ENCODE results near the gene CHST11. TPM values are rescaled to one million over a fixed set of nuclear protein-coding genes. Genes with fewer than 3 reads are reported as not detected.

CHST11 gene
- total RNA-seq, 1 experiment from 2014 or later = 0.25 TPM

- no peak overlapping the region for H3K4me3 Mint-ChIP-seq (ENCODE audit: unreplicated experiment)
- no peak for DNase-seq
- no peak overlapping the region for H3K27ac Mint-ChIP-seq (ENCODE audit: unreplicated experiment)
- H3K4me3 ChIP-seq (ENCODE audit: low read depth, low read length) = no peak overlapping the region
- CTCF ChIA-PET = no interaction called here
- no peaks in the 10 kb centered on the region for H3K4me1 ChIP-seq
- H3K9me3 ChIP-seq = no peaks in the 10 kb centered on the region
- no peaks in the 10 kb centered on the region for H3K36me3 ChIP-seq (ENCODE audit: control insufficient read depth, insufficient read depth, low read length)
- H3K4me1 Mint-ChIP-seq (ENCODE audit: low read depth, unreplicated experiment) = no peaks in the 10 kb centered on the region
- TF ChIP-seq, protein P1, sequence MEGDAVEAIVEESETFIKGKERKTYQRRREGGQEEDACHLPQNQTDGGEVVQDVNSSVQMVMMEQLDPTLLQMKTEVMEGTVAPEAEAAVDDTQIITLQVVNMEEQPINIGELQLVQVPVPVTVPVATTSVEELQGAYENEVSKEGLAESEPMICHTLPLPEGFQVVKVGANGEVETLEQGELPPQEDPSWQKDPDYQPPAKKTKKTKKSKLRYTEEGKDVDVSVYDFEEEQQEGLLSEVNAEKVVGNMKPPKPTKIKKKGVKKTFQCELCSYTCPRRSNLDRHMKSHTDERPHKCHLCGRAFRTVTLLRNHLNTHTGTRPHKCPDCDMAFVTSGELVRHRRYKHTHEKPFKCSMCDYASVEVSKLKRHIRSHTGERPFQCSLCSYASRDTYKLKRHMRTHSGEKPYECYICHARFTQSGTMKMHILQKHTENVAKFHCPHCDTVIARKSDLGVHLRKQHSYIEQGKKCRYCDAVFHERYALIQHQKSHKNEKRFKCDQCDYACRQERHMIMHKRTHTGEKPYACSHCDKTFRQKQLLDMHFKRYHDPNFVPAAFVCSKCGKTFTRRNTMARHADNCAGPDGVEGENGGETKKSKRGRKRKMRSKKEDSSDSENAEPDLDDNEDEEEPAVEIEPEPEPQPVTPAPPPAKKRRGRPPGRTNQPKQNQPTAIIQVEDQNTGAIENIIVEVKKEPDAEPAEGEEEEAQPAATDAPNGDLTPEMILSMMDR (IDR thresholded peaks at IDR 0.05; ENCODE audit: insufficient read depth in 1 of 2, low read depth in 1 of 2, low read length in 1 of 2, severe bottlenecking in 1 of 2, unreplicated experiment in 1 of 2) = no peak
- no peaks in the 10 kb centered on the region for H3K27me3 ChIP-seq (replicated peaks; ENCODE audit: control insufficient read depth, insufficient read depth, low read length)
- no peaks in the 10 kb centered on the region for H3K36me3 Mint-ChIP-seq (ENCODE audit: insufficient read depth, unreplicated experiment)
- intact Hi-C loops (cut with micrococcal nuclease; ENCODE audit: unreplicated experiment) = loop anchor here (10.0 kb wide), 1 partner anchor 136 kb away; no protein-coding TSS in a partner anchor
- no TSS peak for BruUV-seq (replicated peaks)
- POLR2A ChIA-PET = no interaction called here
- peaks cover 5% of the 10 kb centered on the region for H3K27me3 Mint-ChIP-seq (ENCODE audit: insufficient read depth, unreplicated experiment)
- H3K9me3 Mint-ChIP-seq (ENCODE audit: unreplicated experiment) = no peaks in the 10 kb centered on the region
Observed at GRCh38 chr12:104738776-104739642, 282.3 kb downstream of the CHST11 start.

DNA sequence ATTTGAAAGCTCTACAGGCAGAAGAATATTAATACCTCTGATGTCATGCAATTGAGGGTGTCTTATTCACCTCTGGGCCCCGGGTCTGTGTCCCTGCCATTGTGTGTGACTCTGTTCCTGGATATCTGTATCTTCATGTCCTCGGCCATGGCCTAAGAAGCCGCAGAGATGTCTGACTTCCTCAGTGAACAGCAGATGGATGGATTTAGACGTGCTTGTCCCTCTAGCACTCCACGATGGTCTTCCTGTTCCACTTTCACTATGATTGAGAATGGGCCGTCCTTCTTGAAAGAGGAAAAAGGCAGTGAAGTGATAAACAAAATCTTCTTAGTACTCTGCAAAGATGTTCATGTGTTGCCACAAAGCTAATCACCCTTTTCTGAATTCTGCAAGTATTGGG is 283.9 kb downstream of the CHST11 start:
- Mint-ChIP-seq H3K4me1 (ENCODE audit: low read depth, unreplicated experiment) (no peaks in the 10 kb centered on the region), H3K27ac (ENCODE audit: unreplicated experiment) (no peak overlapping the region), H3K4me3 (ENCODE audit: unreplicated experiment) (no peak overlapping the region), H3K36me3 (ENCODE audit: insufficient read depth, unreplicated experiment) (no peaks in the 10 kb centered on the region), H3K27me3 (ENCODE audit: insufficient read depth, unreplicated experiment) (peaks cover 3% of the 10 kb centered on the region), H3K9me3 (ENCODE audit: unreplicated experiment) (no peaks in the 10 kb centered on the region)
- Histone ChIP-seq H3K27me3 (replicated peaks; ENCODE audit: control insufficient read depth, insufficient read depth, low read length) (no peaks in the 10 kb centered on the region), H3K9me3 (no peaks in the 10 kb centered on the region), H3K4me3 (ENCODE audit: low read depth, low read length) (no peak overlapping the region), H3K36me3 (ENCODE audit: control insufficient read depth, insufficient read depth, low read length) (no peaks in the 10 kb centered on the region), H3K4me1 (no peaks in the 10 kb centered on the region)
- intact Hi-C loops (cut with micrococcal nuclease; ENCODE audit: unreplicated experiment) = no loop called here
- CTCF ChIA-PET = no interaction called here
- BruUV-seq (replicated peaks) = no TSS peak
- POLR2A ChIA-PET = no interaction called here
- no peak for DNase-seq
- TF ChIP-seq, protein P1 (IDR thresholded peaks at IDR 0.05; ENCODE audit: insufficient read depth in 1 of 2, low read depth in 1 of 2, low read length in 1 of 2, severe bottlenecking in 1 of 2, unreplicated experiment in 1 of 2) = no peak

GRCh38 chr12:104741077-104741476 is 284.3 kb downstream of the CHST11 start:
- no peaks in the 10 kb centered on the region for H3K9me3 ChIP-seq
- H3K27me3 Mint-ChIP-seq (ENCODE audit: insufficient read depth, unreplicated experiment) = peaks cover 3% of the 10 kb centered on the region
- no peaks in the 10 kb centered on the region for H3K9me3 Mint-ChIP-seq (ENCODE audit: unreplicated experiment)
- ChIA-PET CTCF (no interaction called here), POLR2A (no interaction called here)
- no peaks in the 10 kb centered on the region for H3K36me3 Mint-ChIP-seq (ENCODE audit: insufficient read depth, unreplicated experiment)
- no peaks in the 10 kb centered on the region for H3K27me3 ChIP-seq (replicated peaks; ENCODE audit: control insufficient read depth, insufficient read depth, low read length)
- no peaks in the 10 kb centered on the region for H3K4me1 Mint-ChIP-seq (ENCODE audit: low read depth, unreplicated experiment)
- intact Hi-C loops (cut with micrococcal nuclease; ENCODE audit: unreplicated experiment) = no loop called here
- no peaks in the 10 kb centered on the region for H3K36me3 ChIP-seq (ENCODE audit: control insufficient read depth, insufficient read depth, low read length)
- no TSS peak for BruUV-seq (replicated peaks)
- H3K4me3 Mint-ChIP-seq (ENCODE audit: unreplicated experiment) = no peak overlapping the region
- DNase-seq = no peak
- no peak overlapping the region for H3K27ac Mint-ChIP-seq (ENCODE audit: unreplicated experiment)
- H3K4me1 ChIP-seq = no peaks in the 10 kb centered on the region
- TF ChIP-seq, protein P1 (IDR thresholded peaks at IDR 0.05; ENCODE audit: insufficient read depth in 1 of 2, low read depth in 1 of 2, low read length in 1 of 2, severe bottlenecking in 1 of 2, unreplicated experiment in 1 of 2) = no peak
- H3K4me3 ChIP-seq (ENCODE audit: low read depth, low read length) = no peak overlapping the region

All from Caco-2 (cell line).